Heart left ventricle (tissue), 16 donors: ENCODE results near the gene RUVBL2. TPM values are rescaled to one million over a fixed set of nuclear protein-coding genes. Genes with fewer than 3 reads are reported as not detected.

ENCODE experiments used
- ATAC-seq, 4 donors: fragments of 200-7000 bp; cut with Tn5 transposase; one replicate each; pipeline ENCODE4 v1.9.1; 2020 to 2022; ENCODE audit warnings: moderate library complexity in 4 of 4, mild to moderate bottlenecking in 3 of 4, moderate number of reproducible peaks in 1 of 4
- DNase-seq, 5 donors: peaks; one replicate each; pipeline ENCODE4 v3.0.0-alpha.2; 2020
- H3K27ac ChIP-seq, 12 donors: fragments of 200-600 bp; sonication (generic) in 4 of 12; one replicate each; pipeline versions ENCODE4 v1.5.0 to v1.8.0; 2016 to 2022; ENCODE audit warnings: mild to moderate bottlenecking in 2 of 12
- H3K27me3 ChIP-seq, 9 donors: fragments of 200-600 bp; sonication (generic) in 2 of 9; one replicate each; pipeline versions ENCODE4 v1.5.1 to v1.8.0; 2016 to 2022; ENCODE audit warnings: mild to moderate bottlenecking in 3 of 9
- H3K36me3 ChIP-seq, 9 donors: fragments of 200-600 bp; sonication (generic) in 2 of 9; one replicate each; pipeline versions ENCODE4 v1.5.0 to v1.8.0; 2018 to 2022; ENCODE audit warnings: mild to moderate bottlenecking in 2 of 9
- H3K4me1 ChIP-seq, 12 donors: fragments of 200-600 bp; sonication (generic) in 4 of 12; one replicate each; pipeline versions ENCODE4 v1.5.0 to v1.8.0; 2016 to 2022; ENCODE audit warnings: mild to moderate bottlenecking in 3 of 12
- H3K4me3 ChIP-seq, 12 donors: fragments of 200-600 bp; sonication (generic) in 4 of 12; one replicate each; pipeline versions ENCODE4 v1.5.0 to v1.8.0; 2017 to 2022; ENCODE audit warnings: mild to moderate bottlenecking in 9 of 12, moderate library complexity in 4 of 12
- H3K9me3 ChIP-seq, 12 donors: fragments of 200-600 bp; sonication (generic) in 4 of 12; one replicate each; pipeline versions ENCODE4 v1.5.0 to v1.8.0; 2016 to 2022; ENCODE audit warnings: mild to moderate bottlenecking in 1 of 12
- CTCF ChIP-seq, 12 donors: fragments of 200-600 bp; sonication (generic) in 4 of 12; IDR thresholded peaks; one replicate each; pipeline versions ENCODE4 v1.5.0 to v1.8.0; 2018 to 2022; ENCODE audit warnings: antibody characterized with exemption in 12 of 12, mild to moderate bottlenecking in 5 of 12
- POLR2A ChIP-seq, 2 donors: fragments of 450-650 bp; IDR thresholded peaks; one replicate each; pipeline ENCODE4 v1.6.1; 2017; ENCODE audit warnings: antibody characterized with exemption in 2 of 2, mild to moderate bottlenecking in 2 of 2, moderate library complexity in 2 of 2
- WGBS, 4 donors: extraction: QIAGEN DNeasy Blood & Tissue Kit in 2 of 4; methylation state at CpG; one replicate each; pipeline versions ENCODE4 v1.1.5 to v1.1.7; 2013 to 2018; 5-methylcytosine and 5-hydroxymethylcytosine counted together
- intact Hi-C, 10 donors: fragments of 100-400 bp; cut with DNase I; formaldehyde crosslinking; loops; one replicate each; pipeline versions ENCODE4 v1.11.1 to v1.14.2; 2022
- polyA plus RNA-seq, 2 donors: library from polyadenylated mRNA; stranded (reverse); fragments of 200-250 nt; gene quantifications; one replicate each; pipeline ENCODE4 v1.2.3, GENCODE V29; 2013
- total RNA-seq, 9 donors: library from RNA; depleted of rRNA in 2 of 9; stranded (reverse); fragments of >200 nt in 2 of 9; fragmentation: NEBNext Ultra II Directional in 3 of 9; extraction: Animal tissue kit (Norgen Biotek cat#: 25700) in 3 of 9; gene quantifications; one replicate each; pipeline versions ENCODE4 v1.1.0 to v1.2.4, GENCODE V29; 2016 to 2023
- donor health status: ischemic (EF 13 %, LVEDD 7.1; RV severe dilation, severe dysfunction).
- donor health status: healthy with polysubstance abuse.
- donor health status: DM: no; HTN: yes; CAD: no.
- donor health status: DM: no; HTN: no; CAD: no.
- donor health status: ischemic (EF 25% LVEDD 6.9; RV normal size, moderate dysfunction).
- donor health status: ischemic (EF 25% LVEDD 5.7; RV mildly dilated, moderate dysfunction).
- donor health status: healthy.
- donor health status: DM: yes; HTN: yes; CAD: no.
- donor health status: ischemic (EF 35%, LVEDD 5.7; RV mildly dilated, moderate dysfunction).
- donor health status: nonischemic (EF 11% LVEDD 7.7; RV severe dilation, severe dysfunction).
- donor health status: DM: yes; HTN: yes; CAD: no.
- donor health status: PGD.
- donor health status: ischemic (EF 29% LVEDD 5.4; RV normal size, mild dysfunction).
- donor health status: nonischemic (EF 23%, LVEDD 6.1; RV moderate dilation, normal function).

Gene RUVBL2
- total and polyA plus RNA-seq, 11 donors = 41.4 to 109 (median 54.7) TPM

DNA sequence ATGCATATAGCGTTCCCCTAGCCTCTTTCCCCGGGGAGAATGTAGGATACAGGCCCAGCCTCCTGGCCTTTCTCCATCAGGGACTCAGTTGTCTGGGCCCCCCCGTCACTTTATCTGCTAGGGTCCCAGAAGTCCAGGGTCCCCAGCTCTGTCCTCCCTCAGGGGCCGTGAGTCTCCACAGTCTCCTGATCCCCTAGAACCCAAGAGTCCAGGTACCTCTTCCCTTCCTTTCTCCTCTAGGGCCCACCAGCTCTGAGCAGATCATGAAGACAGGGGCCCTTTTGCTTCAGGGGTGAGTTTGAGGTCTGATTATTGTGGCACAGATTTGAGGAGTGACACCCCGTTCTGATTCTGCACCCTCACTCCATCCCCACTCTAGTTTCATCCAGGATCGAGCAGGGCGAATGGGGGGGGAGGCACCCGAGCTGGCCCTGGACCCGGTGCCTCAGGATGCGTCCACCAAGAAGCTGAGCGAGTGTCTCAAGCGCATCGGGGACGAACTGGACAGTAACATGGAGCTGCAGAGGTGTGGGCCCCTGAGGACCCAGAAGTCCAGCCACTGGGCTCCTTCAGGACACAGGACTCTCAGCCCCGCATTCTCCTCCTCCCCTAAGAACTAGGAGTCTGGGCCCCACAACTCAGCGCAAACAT is 38.3 kb upstream of the RUVBL2 start:
- H3K36me3 ChIP-seq = peaks cover 0 to 16% (median 2%) of the 10 kb centered on the region in 9 donors
- DNase-seq = no peak
- ATAC-seq = peak in 1 of 4 donors; percentile 6
- peak overlapping the region; percentile 77 to 98 (median 90) for H3K4me3 ChIP-seq
- TF ChIP-seq POLR2A (IDR thresholded peaks at IDR 0.05) = no peak
- no peak for TF ChIP-seq CTCF (IDR thresholded peaks at IDR 0.05)
- WGBS, 4 donors = 55 to 61% (median 58%) methylated on average over 13 to 16 of the region's 16 CpGs
- intact Hi-C loops = loop anchor here in 3 of 10 donors (2.0 to 10.0 kb wide), 3 partner anchors 51 to 78 kb away; partner anchors contain the start of gene NUCB1 (in 2 of the 3)
- peaks cover 4 to 23% (median 14%) of the 10 kb centered on the region in 12 donors for H3K4me1 ChIP-seq
- H3K27me3 ChIP-seq = no peaks in the 10 kb centered on the region
- H3K9me3 ChIP-seq = no peaks in the 10 kb centered on the region
- peak overlapping the region; percentile 69 to 95 (median 89) for H3K27ac ChIP-seq

DNA sequence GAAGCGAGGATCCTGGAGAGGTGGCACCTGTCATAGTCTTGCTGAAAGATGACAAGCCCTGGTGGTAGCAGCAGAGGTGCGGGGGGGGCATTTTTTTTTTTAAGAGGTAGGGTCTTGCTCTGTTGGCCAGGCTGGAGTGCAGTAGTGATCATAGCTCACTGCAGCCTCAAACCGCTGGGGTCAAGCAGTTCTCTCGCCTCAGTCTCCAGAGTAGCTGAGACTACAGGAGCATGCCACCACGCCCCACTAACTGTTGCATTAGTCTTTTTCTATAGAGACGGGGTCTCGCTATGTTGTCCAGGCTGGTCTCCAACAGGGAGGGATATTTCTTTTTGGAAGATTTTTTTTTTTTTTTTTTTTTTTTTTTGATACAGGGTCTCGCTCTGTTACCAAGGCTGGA is 35.7 kb upstream of the RUVBL2 start:
- peaks cover 4 to 35% (median 15%) of the 10 kb centered on the region in 12 donors for H3K4me1 ChIP-seq
- TF ChIP-seq POLR2A (IDR thresholded peaks at IDR 0.05) = no peak
- no peak for TF ChIP-seq CTCF (IDR thresholded peaks at IDR 0.05)
- H3K4me3 ChIP-seq = no peak overlapping the region
- intact Hi-C loops = loop anchor here in 2 of 10 donors (5.0 to 10.0 kb wide), 2 partner anchors 53 to 81 kb away; partner anchors contain the start of gene NUCB1 (in 1 of the 2)
- H3K36me3 ChIP-seq = peaks cover 0 to 16% (median 2%) of the 10 kb centered on the region in 9 donors
- H3K27ac ChIP-seq = no peak overlapping the region
- ATAC-seq (no peak), DNase-seq (no peak)
- WGBS, 4 donors = 95 to 99% (median 97%) methylated on average over 8 of the region's 8 CpGs
- no peaks in the 10 kb centered on the region for H3K27me3 ChIP-seq
- H3K9me3 ChIP-seq = no peaks in the 10 kb centered on the region

GRCh38 chr19:48959341-48960239 is 34.1 kb upstream of the RUVBL2 start:
- Histone ChIP-seq H3K36me3 (peaks cover 0 to 16% (median 2%) of the 10 kb centered on the region in 9 donors), H3K4me1 (peaks cover 9 to 45% (median 24%) of the 10 kb centered on the region in 12 donors), H3K27ac (peak overlapping the region in 1 of 12 donors; percentile 55), H3K27me3 (no peaks in the 10 kb centered on the region), H3K4me3 (no peak overlapping the region), H3K9me3 (no peaks in the 10 kb centered on the region)
- WGBS, 4 donors = 76 to 86% (median 80%) methylated on average over 16 of the region's 16 CpGs
- intact Hi-C loops = loop anchor here in 5 of 10 donors (5.0 to 10.0 kb wide), 5 partner anchors 52 to 315 kb away; partner anchors contain the start of genes NUCB1 (in 3 of the 5), CA11 (in 1 of the 5) and PPP1R15A (in 1 of the 5)
- TF ChIP-seq POLR2A (IDR thresholded peaks at IDR 0.05) = no peak
- TF ChIP-seq CTCF (IDR thresholded peaks at IDR 0.05) = no peak
- DNase-seq (no peak), ATAC-seq (no peak)
